ENCODE results near the gene UFC1.

- TF ChIP-seq, protein P1, sequence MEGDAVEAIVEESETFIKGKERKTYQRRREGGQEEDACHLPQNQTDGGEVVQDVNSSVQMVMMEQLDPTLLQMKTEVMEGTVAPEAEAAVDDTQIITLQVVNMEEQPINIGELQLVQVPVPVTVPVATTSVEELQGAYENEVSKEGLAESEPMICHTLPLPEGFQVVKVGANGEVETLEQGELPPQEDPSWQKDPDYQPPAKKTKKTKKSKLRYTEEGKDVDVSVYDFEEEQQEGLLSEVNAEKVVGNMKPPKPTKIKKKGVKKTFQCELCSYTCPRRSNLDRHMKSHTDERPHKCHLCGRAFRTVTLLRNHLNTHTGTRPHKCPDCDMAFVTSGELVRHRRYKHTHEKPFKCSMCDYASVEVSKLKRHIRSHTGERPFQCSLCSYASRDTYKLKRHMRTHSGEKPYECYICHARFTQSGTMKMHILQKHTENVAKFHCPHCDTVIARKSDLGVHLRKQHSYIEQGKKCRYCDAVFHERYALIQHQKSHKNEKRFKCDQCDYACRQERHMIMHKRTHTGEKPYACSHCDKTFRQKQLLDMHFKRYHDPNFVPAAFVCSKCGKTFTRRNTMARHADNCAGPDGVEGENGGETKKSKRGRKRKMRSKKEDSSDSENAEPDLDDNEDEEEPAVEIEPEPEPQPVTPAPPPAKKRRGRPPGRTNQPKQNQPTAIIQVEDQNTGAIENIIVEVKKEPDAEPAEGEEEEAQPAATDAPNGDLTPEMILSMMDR (IDR thresholded peaks at IDR 0.05), result no peak
- TF ChIP-seq POLR2A (IDR thresholded peaks at IDR 0.05), result no peak
Observed at GRCh38 chr1:161190962-161191521, 37.3 kb downstream of the UFC1 start.

Measured in esophagus squamous epithelium (tissue), 4 donors.